GM18951 (cell line): ENCODE results near the gene SLC35G4.

Experiments
- POLR2A ChIP-seq: IDR thresholded peaks from 4 replicates; pipeline ENCODE4 v1.6.1; 2011; ENCODE audit warnings: mild to moderate bottlenecking; ENCODE audit not compliant: insufficient read length, insufficient read depth; ENCODE audit errors: extremely low read depth
- in situ Hi-C: fragments of 300-500 bp; cut with MboI; formaldehyde crosslinking; loops from one replicate; pipeline ENCODE4 v1.12.0; 2022; ENCODE audit warnings: low sequenced_read_pairs, mixed read lengths, inconsistent platforms; ENCODE audit not compliant: unreplicated experiment

Gene SLC35G4

DNA sequence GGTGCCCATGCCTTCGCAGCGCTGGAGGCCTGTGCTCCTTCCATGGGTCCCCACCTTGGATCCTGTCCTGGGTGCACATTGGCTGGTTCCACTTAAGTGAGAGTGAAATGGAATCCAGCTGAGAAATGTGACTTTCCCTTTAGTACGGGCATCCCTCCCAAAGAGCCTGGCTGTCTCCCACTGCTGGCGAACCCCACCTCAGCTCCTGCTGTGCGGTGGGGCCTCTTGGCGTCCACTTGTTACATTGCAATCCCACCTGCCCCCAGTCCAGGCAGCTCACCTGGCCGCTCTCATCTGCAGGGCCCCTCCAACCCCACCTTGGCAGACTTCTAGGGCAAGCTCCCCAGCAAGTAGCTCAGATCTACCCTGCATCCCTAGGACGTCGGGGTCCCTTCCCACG is 44.1 kb downstream of the SLC35G4 start:
- in situ Hi-C loops, result no loop called here
- TF ChIP-seq POLR2A, result no peak

DNA sequence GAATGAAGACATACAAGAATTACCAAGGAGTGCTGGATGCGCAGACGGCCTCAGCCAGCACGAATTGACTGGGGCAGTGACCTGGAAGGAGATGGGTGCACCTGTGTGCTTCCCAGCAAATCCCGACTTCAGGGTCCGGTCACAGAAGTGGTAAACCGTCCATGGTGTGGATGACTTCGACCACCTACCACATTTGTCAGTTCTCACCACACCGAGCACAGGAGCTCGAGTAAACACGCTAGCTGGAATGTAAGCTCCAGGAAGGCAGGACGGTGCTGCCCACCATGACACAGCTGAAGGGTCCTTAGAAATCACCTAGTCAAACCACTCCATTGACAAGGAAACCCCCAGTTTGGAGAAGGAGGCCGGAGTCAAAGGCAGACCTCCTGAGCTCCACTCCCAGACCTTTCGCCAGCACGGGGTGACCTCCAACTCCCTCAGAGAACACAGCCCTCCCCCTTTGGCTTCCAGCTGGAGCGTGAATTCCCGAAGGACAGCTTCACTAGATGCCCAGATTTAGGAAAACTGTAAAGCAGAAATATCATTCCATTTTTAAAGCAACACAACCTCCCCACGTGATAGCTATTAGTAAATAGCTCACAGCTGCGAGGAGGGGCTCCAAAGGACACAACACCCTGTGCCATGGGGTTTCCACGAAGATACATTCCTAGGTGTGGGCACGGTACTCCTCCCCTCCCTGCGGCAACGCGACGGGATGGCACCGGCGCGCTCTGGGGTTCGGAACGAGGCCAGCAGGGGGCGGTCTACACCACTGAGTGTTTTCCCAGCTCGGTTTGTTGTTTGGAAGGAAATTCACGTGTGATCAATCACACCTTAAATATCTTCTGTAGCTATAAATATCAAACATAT is 45.6 kb downstream of the SLC35G4 start:
- in situ Hi-C loops, result no loop called here
- no peak for TF ChIP-seq POLR2A

DNA sequence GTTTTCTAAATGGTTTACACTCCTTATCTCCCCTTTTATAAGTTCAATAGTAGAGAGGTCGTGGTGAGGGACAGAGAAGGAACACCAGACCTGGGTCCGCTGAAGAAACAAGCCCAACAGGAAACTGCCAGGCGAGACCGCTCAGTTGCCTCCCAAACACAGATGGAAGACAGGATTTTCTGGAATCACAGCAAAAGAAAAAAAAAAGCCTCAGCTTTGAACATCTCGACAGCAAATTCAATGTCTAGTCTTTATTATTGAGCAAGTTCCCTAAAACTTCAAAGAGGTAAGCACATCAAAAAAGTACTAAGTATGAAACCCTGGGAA is 46.2 kb downstream of the SLC35G4 start:
- in situ Hi-C loops, result no loop called here

DNA sequence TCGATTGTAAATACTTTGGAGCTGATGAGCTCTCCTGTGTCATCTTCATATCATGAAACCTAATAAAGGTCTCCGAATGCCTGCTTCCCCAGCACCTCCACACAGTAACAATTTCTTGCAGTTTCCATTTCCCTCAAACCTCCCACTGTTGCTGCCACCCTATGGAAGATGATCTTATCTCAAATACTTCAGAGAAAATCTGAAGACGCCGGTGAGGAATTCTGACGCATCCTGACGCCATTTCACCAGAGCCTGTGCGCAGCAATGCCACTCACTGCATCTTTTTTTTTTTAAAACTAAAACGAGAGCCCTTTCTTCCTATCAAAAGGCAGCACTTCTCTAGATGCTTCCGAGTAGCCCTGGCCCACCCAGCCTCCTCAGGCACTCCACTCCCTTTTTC is 47.8 kb downstream of the SLC35G4 start:
- TF ChIP-seq POLR2A, result no peak
- in situ Hi-C loops, result no loop called here

More for the DNA sequence above, 46.2 kb downstream of the SLC35G4 start:
- no peak for TF ChIP-seq POLR2A

DNA sequence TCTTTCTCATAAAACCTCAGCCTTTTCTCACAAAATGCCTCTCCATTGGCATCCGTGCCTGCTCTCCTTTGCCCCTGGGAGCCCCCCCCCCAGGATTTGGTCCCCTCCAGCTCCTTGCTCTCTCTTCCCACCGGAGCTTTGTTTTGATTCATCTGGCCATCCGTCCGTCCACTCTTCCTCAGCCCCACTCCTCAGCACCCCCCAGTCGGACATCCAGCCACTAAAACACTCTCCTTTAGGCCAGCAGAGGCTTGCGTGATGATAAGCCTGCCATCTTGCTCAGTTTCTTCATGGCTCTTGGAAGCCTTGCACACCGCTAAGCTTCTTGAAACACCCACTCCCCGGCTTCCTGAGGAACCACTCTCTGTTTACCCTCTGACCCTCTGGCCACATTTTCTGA is 48.2 kb downstream of the SLC35G4 start:
- TF ChIP-seq POLR2A, result no peak
- in situ Hi-C loops, result no loop called here

DNA sequence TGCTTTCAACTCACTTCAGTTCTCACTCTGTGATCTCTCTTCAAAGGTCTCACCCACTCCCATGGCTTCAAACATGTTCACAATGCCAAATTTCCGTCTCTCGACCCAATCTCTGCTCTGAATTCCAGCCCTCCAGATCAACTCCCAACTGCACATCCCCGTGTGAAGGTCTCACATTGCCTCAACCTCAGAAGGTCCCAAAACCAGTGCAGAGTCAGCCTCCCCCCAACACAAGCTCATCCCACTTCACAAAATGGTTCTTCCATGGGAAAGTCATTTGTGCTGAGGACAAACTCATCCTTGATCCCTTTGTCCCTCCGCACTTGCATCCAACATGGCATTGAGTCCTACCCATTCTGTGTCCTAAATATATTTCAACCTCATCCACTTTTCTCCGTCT is 48.6 kb downstream of the SLC35G4 start:
- in situ Hi-C loops, result no loop called here
- TF ChIP-seq POLR2A, result no peak

DNA sequence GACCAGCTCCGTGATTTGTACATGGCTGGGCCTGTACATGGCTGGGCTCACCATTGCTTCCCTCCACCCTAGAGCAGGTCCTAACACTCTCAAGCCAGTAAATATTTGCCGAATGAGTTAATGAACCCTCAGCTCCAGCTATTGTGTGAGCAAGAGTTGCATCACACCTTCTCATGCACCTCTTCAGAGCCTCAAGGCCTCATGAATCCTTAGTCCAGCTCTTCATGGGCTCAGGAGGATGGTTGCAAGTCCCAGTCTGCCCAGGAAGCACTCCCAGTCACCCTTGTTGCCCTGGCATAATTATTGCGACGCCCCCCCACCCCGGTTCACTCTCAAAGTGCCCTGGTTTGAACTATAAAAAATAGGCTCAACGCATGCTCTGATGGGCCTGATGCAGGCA is 49.6 kb downstream of the SLC35G4 start:
- no peak for TF ChIP-seq POLR2A
- in situ Hi-C loops, result no loop called here
